GM18873 (cell line): Measurements from ENCODE around the gene POLR1A.

ENCODE experiments used
- ATAC-seq: cut with Tn5 transposase; IDR thresholded peaks from one replicate; pipeline ENCODE4 v1.9.1; 2021; ENCODE audit warnings: mild to moderate bottlenecking, moderate library complexity, moderate number of reproducible peaks; ENCODE audit not compliant: unreplicated experiment, low FRiP score

POLR1A gene

GRCh38 chr2:85987266-85988174 is 118.2 kb downstream of the POLR1A start:
- no peak for ATAC-seq

- ATAC-seq, result no peak
Observed at GRCh38 chr2:85986121-85986520, 119.6 kb downstream of the POLR1A start.

GRCh38 chr2:85984788-85985187 is 120.9 kb downstream of the POLR1A start:
- ATAC-seq, result no peak

GRCh38 chr2:85983766-85984165 is 121.9 kb downstream of the POLR1A start:
- no peak for ATAC-seq

GRCh38 chr2:85981579-85982247 is 124.0 kb downstream of the POLR1A start:
- ATAC-seq, result no peak

- no peak for ATAC-seq
Observed at GRCh38 chr2:85978883-85979780, 126.6 kb downstream of the POLR1A start.

- no peak for ATAC-seq
Observed at GRCh38 chr2:85976106-85976920, 129.4 kb downstream of the POLR1A start.

- no peak for ATAC-seq
Observed at GRCh38 chr2:85975581-85975980, 130.1 kb downstream of the POLR1A start.

GRCh38 chr2:85974390-85974789 is 131.3 kb downstream of the POLR1A start:
- ATAC-seq, result no peak

- ATAC-seq, result no peak
Observed at GRCh38 chr2:85972355-85972754, 133.3 kb downstream of the POLR1A start.

GRCh38 chr2:85971366-85971765 is 134.3 kb downstream of the POLR1A start:
- ATAC-seq, result no peak
